Measurements from ENCODE around the gene COL25A1. TPM values are rescaled to one million over a fixed set of nuclear protein-coding genes. Genes with fewer than 3 reads are reported as not detected.
A peak's percentile ranks its signal among the peaks of the same experiment; 100 is the strongest.

The COL25A1 gene
- total and polyA plus RNA-seq, 4 donors = 0.61 to 4.4 (median 2.1) TPM

DNA sequence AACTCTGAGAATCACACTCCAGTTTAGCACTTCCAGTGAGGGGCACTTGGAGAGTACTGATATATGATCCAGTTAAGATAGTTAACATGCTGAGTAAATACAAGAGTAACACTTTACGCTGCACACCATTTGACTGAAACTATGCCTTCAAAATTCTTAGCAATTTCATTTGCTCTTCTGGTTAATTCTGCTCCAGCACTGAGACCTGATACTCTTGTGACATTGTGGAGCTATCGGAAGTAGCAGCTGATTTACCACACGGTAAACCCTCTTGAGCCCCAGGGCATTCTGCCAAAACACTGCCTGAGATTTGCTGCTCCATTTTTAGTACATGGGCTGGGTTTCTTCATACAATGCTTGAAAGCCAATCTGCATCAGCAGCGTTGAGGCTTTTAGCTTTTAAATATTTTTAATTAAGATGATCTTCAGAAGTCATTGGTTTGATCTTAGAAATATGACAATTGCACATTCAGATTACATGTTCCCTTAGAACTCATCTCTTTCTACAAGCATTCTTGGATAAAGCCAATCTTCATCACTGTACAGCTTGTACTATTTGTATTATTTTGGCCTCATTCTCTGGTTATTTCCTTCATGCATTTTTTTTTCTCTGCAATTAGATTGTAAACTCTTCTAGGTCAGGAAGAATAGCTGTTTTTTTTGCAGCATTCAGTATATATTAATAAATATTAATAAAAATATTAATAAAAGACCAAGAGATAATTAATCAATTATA, 471.8 kb downstream of the COL25A1 start:
- H3K36me3 ChIP-seq (ENCODE audit: control insufficient read depth in 4 of 4, insufficient read depth in 3 of 4, low read depth in 1 of 4, low read length in 3 of 4) = no peaks in the 10 kb centered on the region
- H3K9ac ChIP-seq (ENCODE audit: low read depth in 1 of 2, low read length in 2 of 2) = no peak overlapping the region
- no peak overlapping the region for H3K27ac ChIP-seq (ENCODE audit: low read depth in 1 of 2, low read length in 2 of 2)
- DNase-seq (ENCODE audit: low spot score) = no peak
- 62% methylated on average over 4 of the region's 4 CpGs for WGBS
- TF ChIP-seq RXRA (IDR thresholded peaks at IDR 0.05) = no peak
- TF ChIP-seq, protein P1, sequence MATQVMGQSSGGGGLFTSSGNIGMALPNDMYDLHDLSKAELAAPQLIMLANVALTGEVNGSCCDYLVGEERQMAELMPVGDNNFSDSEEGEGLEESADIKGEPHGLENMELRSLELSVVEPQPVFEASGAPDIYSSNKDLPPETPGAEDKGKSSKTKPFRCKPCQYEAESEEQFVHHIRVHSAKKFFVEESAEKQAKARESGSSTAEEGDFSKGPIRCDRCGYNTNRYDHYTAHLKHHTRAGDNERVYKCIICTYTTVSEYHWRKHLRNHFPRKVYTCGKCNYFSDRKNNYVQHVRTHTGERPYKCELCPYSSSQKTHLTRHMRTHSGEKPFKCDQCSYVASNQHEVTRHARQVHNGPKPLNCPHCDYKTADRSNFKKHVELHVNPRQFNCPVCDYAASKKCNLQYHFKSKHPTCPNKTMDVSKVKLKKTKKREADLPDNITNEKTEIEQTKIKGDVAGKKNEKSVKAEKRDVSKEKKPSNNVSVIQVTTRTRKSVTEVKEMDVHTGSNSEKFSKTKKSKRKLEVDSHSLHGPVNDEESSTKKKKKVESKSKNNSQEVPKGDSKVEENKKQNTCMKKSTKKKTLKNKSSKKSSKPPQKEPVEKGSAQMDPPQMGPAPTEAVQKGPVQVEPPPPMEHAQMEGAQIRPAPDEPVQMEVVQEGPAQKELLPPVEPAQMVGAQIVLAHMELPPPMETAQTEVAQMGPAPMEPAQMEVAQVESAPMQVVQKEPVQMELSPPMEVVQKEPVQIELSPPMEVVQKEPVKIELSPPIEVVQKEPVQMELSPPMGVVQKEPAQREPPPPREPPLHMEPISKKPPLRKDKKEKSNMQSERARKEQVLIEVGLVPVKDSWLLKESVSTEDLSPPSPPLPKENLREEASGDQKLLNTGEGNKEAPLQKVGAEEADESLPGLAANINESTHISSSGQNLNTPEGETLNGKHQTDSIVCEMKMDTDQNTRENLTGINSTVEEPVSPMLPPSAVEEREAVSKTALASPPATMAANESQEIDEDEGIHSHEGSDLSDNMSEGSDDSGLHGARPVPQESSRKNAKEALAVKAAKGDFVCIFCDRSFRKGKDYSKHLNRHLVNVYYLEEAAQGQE (IDR thresholded peaks at IDR 0.05) = no peak
- peak; percentile 30 for TF ChIP-seq NR2F2 (IDR thresholded peaks at IDR 0.05)
- TF ChIP-seq, protein P2, sequence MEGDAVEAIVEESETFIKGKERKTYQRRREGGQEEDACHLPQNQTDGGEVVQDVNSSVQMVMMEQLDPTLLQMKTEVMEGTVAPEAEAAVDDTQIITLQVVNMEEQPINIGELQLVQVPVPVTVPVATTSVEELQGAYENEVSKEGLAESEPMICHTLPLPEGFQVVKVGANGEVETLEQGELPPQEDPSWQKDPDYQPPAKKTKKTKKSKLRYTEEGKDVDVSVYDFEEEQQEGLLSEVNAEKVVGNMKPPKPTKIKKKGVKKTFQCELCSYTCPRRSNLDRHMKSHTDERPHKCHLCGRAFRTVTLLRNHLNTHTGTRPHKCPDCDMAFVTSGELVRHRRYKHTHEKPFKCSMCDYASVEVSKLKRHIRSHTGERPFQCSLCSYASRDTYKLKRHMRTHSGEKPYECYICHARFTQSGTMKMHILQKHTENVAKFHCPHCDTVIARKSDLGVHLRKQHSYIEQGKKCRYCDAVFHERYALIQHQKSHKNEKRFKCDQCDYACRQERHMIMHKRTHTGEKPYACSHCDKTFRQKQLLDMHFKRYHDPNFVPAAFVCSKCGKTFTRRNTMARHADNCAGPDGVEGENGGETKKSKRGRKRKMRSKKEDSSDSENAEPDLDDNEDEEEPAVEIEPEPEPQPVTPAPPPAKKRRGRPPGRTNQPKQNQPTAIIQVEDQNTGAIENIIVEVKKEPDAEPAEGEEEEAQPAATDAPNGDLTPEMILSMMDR (IDR thresholded peaks at IDR 0.05; ENCODE audit: low read depth, low read length, missing input control) = no peak
- peaks cover 0 to 12% (median 6%) of the 10 kb centered on the region in 4 donors for H3K4me1 ChIP-seq (ENCODE audit: control insufficient read depth in 4 of 4, insufficient read depth in 4 of 4, low read length in 3 of 4)
- no peaks in the 10 kb centered on the region for H3K9me3 ChIP-seq (ENCODE audit: control insufficient read depth in 4 of 4, low read length in 3 of 4)
- H3K27me3 ChIP-seq (ENCODE audit: control insufficient read depth in 4 of 4, insufficient read depth in 4 of 4, low read length in 3 of 4) = no peaks in the 10 kb centered on the region
- no peak overlapping the region for H3K4me3 ChIP-seq (ENCODE audit: low read depth in 1 of 3, low read length in 3 of 3)

DNA sequence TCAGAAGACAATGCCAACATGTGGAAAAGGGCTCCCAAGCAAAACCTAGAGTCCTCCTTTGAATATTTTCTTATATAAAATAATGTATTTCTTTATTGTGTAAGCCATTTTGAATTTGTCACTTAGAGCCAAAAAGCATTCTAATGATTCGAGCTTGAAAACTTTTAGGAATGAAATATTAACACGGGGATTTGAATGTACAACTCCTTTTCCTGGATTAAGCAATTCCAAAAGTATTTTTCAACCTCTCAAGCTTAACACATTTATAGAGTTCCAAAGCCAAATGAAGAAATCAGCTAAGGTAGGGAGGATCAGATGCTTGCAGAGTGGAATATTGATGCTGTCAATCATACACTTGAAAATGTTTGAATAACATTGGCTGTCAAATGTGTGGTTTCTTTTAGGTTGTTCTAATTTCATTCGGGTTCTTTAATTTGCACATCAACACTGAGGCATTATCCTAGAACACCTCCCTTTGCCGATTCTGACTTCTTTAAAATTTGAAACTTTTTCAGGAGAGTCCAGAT, 472.4 kb downstream of the COL25A1 start:
- no peak overlapping the region for H3K27ac ChIP-seq (ENCODE audit: low read depth in 1 of 2, low read length in 2 of 2)
- WGBS = 83% methylated on average over 4 of the region's 4 CpGs

More for the DNA sequence above, 472.4 kb downstream of the COL25A1 start:
- Histone ChIP-seq H3K9ac (ENCODE audit: low read depth in 1 of 2, low read length in 2 of 2) (no peak overlapping the region), H3K36me3 (ENCODE audit: control insufficient read depth in 4 of 4, insufficient read depth in 3 of 4, low read depth in 1 of 4, low read length in 3 of 4) (no peaks in the 10 kb centered on the region), H3K4me3 (ENCODE audit: low read depth in 1 of 3, low read length in 3 of 3) (no peak overlapping the region), H3K4me1 (ENCODE audit: control insufficient read depth in 4 of 4, insufficient read depth in 4 of 4, low read length in 3 of 4) (peaks cover 0 to 15% (median 9%) of the 10 kb centered on the region in 4 donors), H3K9me3 (ENCODE audit: control insufficient read depth in 4 of 4, low read length in 3 of 4) (no peaks in the 10 kb centered on the region), H3K27me3 (ENCODE audit: control insufficient read depth in 4 of 4, insufficient read depth in 4 of 4, low read length in 3 of 4) (no peaks in the 10 kb centered on the region)
- TF ChIP-seq, protein P2 (IDR thresholded peaks at IDR 0.05; ENCODE audit: low read depth, low read length, missing input control) = no peak
- no peak for TF ChIP-seq EGR1 (IDR thresholded peaks at IDR 0.05; ENCODE audit: low read depth in 2 of 2)
- TF ChIP-seq FOXA1 (IDR thresholded peaks at IDR 0.05) = no peak
- TF ChIP-seq HNF4A (conservative IDR thresholded peaks at IDR 0.05) = no peak
- TF ChIP-seq YY1 (IDR thresholded peaks at IDR 0.05) = no peak
- DNase-seq (ENCODE audit: low spot score) = no peak
